H9 (cell line): ENCODE measurements around the gene BMPR1A. TPM values are rescaled to one million over a fixed set of nuclear protein-coding genes. Genes with fewer than 3 reads are reported as not detected.
"Not testable (repeated sequence)": the region's sequence is repeated elsewhere in the genome, so short reads cannot be mapped to it uniquely, and the experiment has no call there.

Experiments used
- DNase-seq: peaks from one replicate; pipeline ENCODE4 v3.0.0-alpha.2; 2017
- H2AFZ ChIP-seq: one replicate; pipeline ENCODE4 v1.6.1; 2013; ENCODE audit warnings: mild to moderate bottlenecking, low read length, control low read depth, moderate library complexity
- H2AK5ac ChIP-seq: 2 replicates; pipeline ENCODE4 v1.6.1; 2013; ENCODE audit warnings: low read length, control low read depth, mixed read lengths; ENCODE audit not compliant: insufficient read length
- H2BK120ac ChIP-seq: one replicate; pipeline ENCODE4 v1.6.1; 2013; ENCODE audit warnings: low read depth, mild to moderate bottlenecking, low read length, control low read depth, inconsistent platforms; ENCODE audit not compliant: poor library complexity, severe bottlenecking
- H2BK12ac ChIP-seq: 2 replicates; pipeline ENCODE4 v1.6.1; 2013; ENCODE audit warnings: low read length, control low read depth, mixed read lengths, low read depth; ENCODE audit not compliant: insufficient read length
- H2BK15ac ChIP-seq: 2 replicates; pipeline ENCODE4 v1.6.1; 2013; ENCODE audit warnings: low read depth, low read length, control low read depth
- H2BK20ac ChIP-seq: one replicate; pipeline ENCODE4 v1.6.1; 2013; ENCODE audit warnings: low read depth, mild to moderate bottlenecking, low read length, control low read depth, inconsistent platforms; ENCODE audit not compliant: poor library complexity, severe bottlenecking
- H2BK5ac ChIP-seq: 2 replicates; pipeline ENCODE4 v1.6.1; 2013; ENCODE audit warnings: low read length, control low read depth, mixed read lengths; ENCODE audit not compliant: insufficient read length
- H3K14ac ChIP-seq: 2 replicates; pipeline ENCODE4 v1.6.1; 2013; ENCODE audit warnings: low read length, control low read depth; ENCODE audit not compliant: insufficient read depth
- H3K18ac ChIP-seq: 2 replicates; pipeline ENCODE4 v1.6.1; 2013; ENCODE audit warnings: low read depth, mild to moderate bottlenecking, mixed read lengths, low read length, control low read depth; ENCODE audit not compliant: insufficient read length
- H3K23ac ChIP-seq: 2 replicates; pipeline ENCODE4 v1.6.1; 2013; ENCODE audit warnings: low read length, control low read depth, mixed read lengths, low read depth; ENCODE audit not compliant: insufficient read length
- H3K23me2 ChIP-seq: 2 replicates; pipeline ENCODE4 v1.6.1; 2013; ENCODE audit warnings: low read depth, mild to moderate bottlenecking, mixed read lengths, low read length, control low read depth; ENCODE audit not compliant: insufficient read length, poor library complexity, severe bottlenecking
- H3K27ac ChIP-seq: 2 replicates; pipeline ENCODE4 v1.5.1; 2013; ENCODE audit warnings: low read length, control low read depth, mixed read lengths, low read depth; ENCODE audit not compliant: insufficient read length
- H3K27me3 ChIP-seq: 2 replicates; pipeline ENCODE4 v1.6.1; 2013; ENCODE audit warnings: low read length, control low read depth, inconsistent platforms; ENCODE audit not compliant: insufficient read depth
- H3K4ac ChIP-seq: 2 replicates; pipeline ENCODE4 v1.6.1; 2013; ENCODE audit warnings: low read depth, mild to moderate bottlenecking, control low read depth, inconsistent platforms, low read length, moderate library complexity
- H3K4me1 ChIP-seq: 2 replicates; pipeline ENCODE4 v1.6.1; 2013; ENCODE audit warnings: low read length, control low read depth, inconsistent platforms; ENCODE audit not compliant: insufficient read depth
- H3K4me2 ChIP-seq: 2 replicates; pipeline ENCODE4 v1.6.1; 2013; ENCODE audit warnings: low read length, control low read depth, mixed read lengths; ENCODE audit not compliant: insufficient read length, insufficient read depth
- H3K56ac ChIP-seq: 2 replicates; pipeline ENCODE4 v1.6.1; 2013; ENCODE audit warnings: low read depth, mild to moderate bottlenecking, mixed read lengths, low read length, control low read depth; ENCODE audit not compliant: insufficient read length
- H3K79me1 ChIP-seq: 2 replicates; pipeline ENCODE4 v1.6.1; 2013; ENCODE audit warnings: low read depth, mild to moderate bottlenecking, moderate library complexity, low read length, control low read depth, inconsistent platforms; ENCODE audit not compliant: insufficient read depth, poor library complexity, severe bottlenecking
- H3K79me2 ChIP-seq: 2 replicates; pipeline ENCODE4 v1.6.1; 2013; ENCODE audit warnings: low read length, control low read depth, inconsistent platforms; ENCODE audit not compliant: insufficient read depth
- H3K9ac ChIP-seq: 2 replicates; pipeline ENCODE4 v1.6.1; 2013; ENCODE audit warnings: low read length, control low read depth, mixed read lengths; ENCODE audit not compliant: insufficient read length; ENCODE audit errors: extremely low read depth
- H3K9me3 ChIP-seq: one replicate; pipeline ENCODE4 v1.6.1; 2013; ENCODE audit warnings: low read depth, low read length, inconsistent platforms; ENCODE audit not compliant: control insufficient read depth
- H3T11ph ChIP-seq: one replicate; pipeline ENCODE4 v1.6.1; 2013; ENCODE audit warnings: mild to moderate bottlenecking, low read length, control low read depth, inconsistent platforms
- H4K20me1 ChIP-seq: one replicate; pipeline ENCODE4 v1.6.1; 2013; ENCODE audit not compliant: control insufficient read depth, insufficient read length, insufficient read depth
- H4K5ac ChIP-seq: 2 replicates; pipeline ENCODE4 v1.6.1; 2013; ENCODE audit warnings: low read depth, mild to moderate bottlenecking, mixed read lengths, low read length, control low read depth; ENCODE audit not compliant: insufficient read length
- H4K8ac ChIP-seq: replicated peaks from 2 replicates; pipeline ENCODE4 v1.6.1; 2013; ENCODE audit warnings: low read length, control low read depth, mixed read lengths, low read depth; ENCODE audit not compliant: insufficient read length
- H4K91ac ChIP-seq: 2 replicates; pipeline ENCODE4 v1.6.1; 2013; ENCODE audit warnings: low read depth, mild to moderate bottlenecking, moderate library complexity, mixed read lengths, low read length, control low read depth; ENCODE audit not compliant: insufficient read length
- H3K27ac Mint-ChIP-seq, 3 experiments: 2 replicates in 2 of 3; 3 replicates in 1 of 3; pipeline ENCODE4 v1.8.0; 2020 to 2021; ENCODE audit warnings: mixed read lengths in 3 of 3, mild to moderate bottlenecking in 1 of 3, moderate library complexity in 1 of 3
- H3K27me3 Mint-ChIP-seq: 2 replicates; pipeline ENCODE4 v1.8.0; 2021; ENCODE audit warnings: low read depth, mild to moderate bottlenecking, moderate library complexity, mixed read lengths
- H3K36me3 Mint-ChIP-seq, 3 experiments: 2 replicates in 2 of 3; 3 replicates in 1 of 3; pipeline ENCODE4 v1.8.0; 2020 to 2021; ENCODE audit warnings: low read depth in 3 of 3, mixed read lengths in 3 of 3; ENCODE audit not compliant: insufficient read depth in 1 of 3
- H3K4me1 Mint-ChIP-seq, 2 experiments: 2 replicates each; pipeline ENCODE4 v1.8.0; 2020; ENCODE audit warnings: mixed read lengths in 2 of 2
- H3K4me3 Mint-ChIP-seq, 2 experiments: 2 replicates in 1 of 2; 3 replicates in 1 of 2; pipeline ENCODE4 v1.8.0; 2020 to 2021; ENCODE audit warnings: mild to moderate bottlenecking in 2 of 2, mixed read lengths in 2 of 2, moderate library complexity in 1 of 2
- H3K9me3 Mint-ChIP-seq, 2 experiments: 2 replicates in 1 of 2; 3 replicates in 1 of 2; pipeline ENCODE4 v1.8.0; 2020; ENCODE audit warnings: mild to moderate bottlenecking in 2 of 2, mixed read lengths in 2 of 2, moderate library complexity in 1 of 2
- CTCF ChIP-seq: fragments of 200-600 bp; sonication (generic); conservative IDR thresholded peaks from 3 replicates; pipeline ENCODE4 v1.8.0; 2021; ENCODE audit warnings: antibody characterized with exemption, mild to moderate bottlenecking
- WGBS: extraction: QIAGEN DNeasy Blood & Tissue Kit; methylation state at CpG from one replicate; pipeline ENCODE4 v1.1.7; 2013; ENCODE audit warnings: missing lambda C conversion rate, low lambda C conversion rate, mixed read lengths; ENCODE audit not compliant: insufficient read length; ENCODE audit errors: extremely low coverage; 5-methylcytosine and 5-hydroxymethylcytosine counted together
- total RNA-seq: library from RNA; stranded (reverse); gene quantifications from 2 replicates; pipeline ENCODE4 v1.2.1, GENCODE V29; 2021

BMPR1A gene
- total RNA-seq, 1 experiment from 2014 or later: 138 TPM

GRCh38 chr10:86976362-86977056 lies 220.1 kb downstream of the BMPR1A start:
- H2AK5ac ChIP-seq: no peak overlapping the region

GRCh38 chr10:86978457-86978856 lies 222.0 kb downstream of the BMPR1A start:
- H2BK20ac ChIP-seq, H2AK5ac ChIP-seq, H2BK120ac ChIP-seq, H2BK5ac ChIP-seq, H3K79me1 ChIP-seq, H3K14ac ChIP-seq, H3K4me1 ChIP-seq, H3K79me2 ChIP-seq, H3K4ac ChIP-seq, H3K9me3 Mint-ChIP-seq, H3K27me3 ChIP-seq, H2AFZ ChIP-seq, H2BK12ac ChIP-seq, H3K9ac ChIP-seq, H4K91ac ChIP-seq, H3K27me3 Mint-ChIP-seq, H3K9me3 ChIP-seq, H3K36me3 Mint-ChIP-seq, H3K27ac ChIP-seq, H3K56ac ChIP-seq, DNase-seq, H3T11ph ChIP-seq, H3K23ac ChIP-seq, H3K23me2 ChIP-seq, H4K5ac ChIP-seq, H3K18ac ChIP-seq, H3K4me2 ChIP-seq, H4K8ac ChIP-seq, H2BK15ac ChIP-seq, H3K4me3 Mint-ChIP-seq, H4K20me1 ChIP-seq: not testable (repeated sequence)
- WGBS: no CpG with 5 or more reads among the region's 3 CpGs
- Mint-ChIP-seq H3K4me1 (peaks cover 14 to 16% of the 10 kb centered on the region in 2 experiments), H3K27ac (0 out of 7 replicates have a peak overlapping the region, but pooled peaks of 1 of the 3 experiments have one; percentile 8)

More at GRCh38 chr10:86976362-86977056, 220.1 kb downstream of the BMPR1A start:
- Histone ChIP-seq H3T11ph (no peak overlapping the region), H2BK120ac (no peak overlapping the region), H3K23ac (no peak overlapping the region), H3K4ac (no peak overlapping the region), H3K9ac (no peak overlapping the region), H3K56ac (no peak overlapping the region), H3K79me1 (no peaks in the 10 kb centered on the region), H3K23me2 (peaks cover 3% of the 10 kb centered on the region), H3K27me3 (peaks cover 10% of the 10 kb centered on the region; the same call in 1 of the 2 replicates), H4K91ac (no peak overlapping the region), H3K18ac (no peak overlapping the region), H2BK15ac (no peak overlapping the region), H2BK12ac (no peak overlapping the region), H2AFZ (no peak overlapping the region), H2BK5ac (no peak overlapping the region), H2BK20ac (no peak overlapping the region), H3K4me2 (no peak overlapping the region), H3K4me1 (no peaks in the 10 kb centered on the region; the same call in 1 of the 2 replicates), H4K8ac (no peak overlapping the region), H4K5ac (no peak overlapping the region), H3K9me3 (no peaks in the 10 kb centered on the region), H3K79me2 (no peaks in the 10 kb centered on the region), H3K14ac (no peak overlapping the region), H4K20me1 (no peaks in the 10 kb centered on the region), H3K27ac (no peak overlapping the region)
- WGBS: no CpG with 5 or more reads among the region's 5 CpGs
- Mint-ChIP-seq H3K9me3 (peaks cover 0 to 4% of the 10 kb centered on the region in 2 experiments; a peak in 1 of 5 replicates), H3K4me3 (no peak overlapping the region), H3K27me3 (peaks cover 24% of the 10 kb centered on the region), H3K36me3 (peaks cover 0 to 3% (median 0%) of the 10 kb centered on the region in 3 experiments; a peak in 1 of 7 replicates), H3K4me1 (peaks cover 19 to 22% of the 10 kb centered on the region in 2 experiments), H3K27ac (no peak overlapping the region)
- TF ChIP-seq CTCF: no peak
- DNase-seq: no peak
